Measurements from ENCODE around the gene TRIP13.

- TF ChIP-seq, protein P1, sequence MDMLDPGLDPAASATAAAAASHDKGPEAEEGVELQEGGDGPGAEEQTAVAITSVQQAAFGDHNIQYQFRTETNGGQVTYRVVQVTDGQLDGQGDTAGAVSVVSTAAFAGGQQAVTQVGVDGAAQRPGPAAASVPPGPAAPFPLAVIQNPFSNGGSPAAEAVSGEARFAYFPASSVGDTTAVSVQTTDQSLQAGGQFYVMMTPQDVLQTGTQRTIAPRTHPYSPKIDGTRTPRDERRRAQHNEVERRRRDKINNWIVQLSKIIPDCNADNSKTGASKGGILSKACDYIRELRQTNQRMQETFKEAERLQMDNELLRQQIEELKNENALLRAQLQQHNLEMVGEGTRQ (IDR thresholded peaks at IDR 0.05; ENCODE audit: borderline replicate concordance, low read depth, low read length), result no peak
- TF ChIP-seq CTCF (IDR thresholded peaks at IDR 0.05 in 2 of 3, conservative IDR thresholded peaks at IDR 0.05 in 1 of 3; ENCODE audit: control insufficient read depth in 2 of 3, extremely low read depth in 1 of 3, insufficient read depth in 1 of 3, low read depth in 3 of 3, low read length in 3 of 3) (no peak), POU2F2 (IDR thresholded peaks at IDR 0.05; ENCODE audit: borderline replicate concordance, low read depth, low read length) (no peak), FOXM1 (IDR thresholded peaks at IDR 0.05; ENCODE audit: low read depth, low read length) (no peak), ZNF274 (IDR thresholded peaks at IDR 0.05; ENCODE audit: insufficient read depth, insufficient read length) (no peak), HSF1 (IDR thresholded peaks at IDR 0.05; ENCODE audit: low read depth, low read length) (no peak), JUND (IDR thresholded peaks at IDR 0.05; ENCODE audit: low read depth, low read length) (no peak), SMC3 (IDR thresholded peaks at IDR 0.05; ENCODE audit: borderline replicate concordance, low read length) (no peak), EZH2 (IDR thresholded peaks at IDR 0.05; ENCODE audit: borderline replicate concordance, control insufficient read depth, low read depth, low read length) (no peak)
Observed at GRCh38 chr5:933251-933861, 40.7 kb downstream of the TRIP13 start.

Measured in GM12878 (cell line).